Testis (tissue), 2 donors: ENCODE data around the gene MAN1A1.
"Not testable (repeated sequence)": the region's sequence is repeated elsewhere in the genome, so short reads cannot be mapped to it uniquely, and the experiment has no call there.

Experiments
- CTCF ChIP-seq, 3 experiments: fragments of 450-650 bp in 2 of 3; fragments of 200-600 bp in 1 of 3; sonication (generic) in 1 of 3; IDR thresholded peaks; one replicate each; pipeline ENCODE4 v1.5.1; 2016 to 2019; ENCODE audit warnings: antibody characterized with exemption in 3 of 3, mild to moderate bottlenecking in 2 of 3, moderate library complexity in 1 of 3
- POLR2A ChIP-seq: fragments of 450-650 bp; IDR thresholded peaks from one replicate; pipeline ENCODE4 v1.6.1; 2017; ENCODE audit warnings: antibody characterized with exemption, mild to moderate bottlenecking, moderate library complexity

GRCh38 chr6:119156082-119156481 lies 193.5 kb downstream of the MAN1A1 start:
- TF ChIP-seq CTCF (IDR thresholded peaks at IDR 0.05); POLR2A: not testable (repeated sequence)
